GM23248 (cell line): Measurements from ENCODE around the gene KIF13A.

Experiments
- EZH2 ChIP-seq: fragments of 200-600 bp; sonication (generic); IDR thresholded peaks from 2 replicates; pipeline ENCODE4 v1.6.1; 2018; ENCODE audit warnings: antibody characterized with exemption, mild to moderate bottlenecking; ENCODE audit not compliant: insufficient read depth, poor library complexity, severe bottlenecking
- EZH2phosphoT487 ChIP-seq: fragments of 200-600 bp; sonication (generic); IDR thresholded peaks from 2 replicates; pipeline ENCODE4 v1.6.1; 2018; ENCODE audit warnings: antibody characterized with exemption, moderate library complexity, mild to moderate bottlenecking, low read depth; ENCODE audit not compliant: insufficient read depth

GRCh38 chr6:17941318-17941717 is 46.1 kb downstream of the KIF13A start:
- TF ChIP-seq EZH2phosphoT487 (no peak), EZH2 (no peak)
